Hematopoietic multipotent progenitor cell treated with erythropoietin and hydrocortisone succinate and interleukin-3 and kit ligand, for 6 days (in vitro differentiated cells): ENCODE results near the gene PEAR1.

Experiments used
- DNase-seq: peaks from one replicate; pipeline ENCODE4 v3.0.0-alpha.2; 2015

PEAR1 gene

DNA sequence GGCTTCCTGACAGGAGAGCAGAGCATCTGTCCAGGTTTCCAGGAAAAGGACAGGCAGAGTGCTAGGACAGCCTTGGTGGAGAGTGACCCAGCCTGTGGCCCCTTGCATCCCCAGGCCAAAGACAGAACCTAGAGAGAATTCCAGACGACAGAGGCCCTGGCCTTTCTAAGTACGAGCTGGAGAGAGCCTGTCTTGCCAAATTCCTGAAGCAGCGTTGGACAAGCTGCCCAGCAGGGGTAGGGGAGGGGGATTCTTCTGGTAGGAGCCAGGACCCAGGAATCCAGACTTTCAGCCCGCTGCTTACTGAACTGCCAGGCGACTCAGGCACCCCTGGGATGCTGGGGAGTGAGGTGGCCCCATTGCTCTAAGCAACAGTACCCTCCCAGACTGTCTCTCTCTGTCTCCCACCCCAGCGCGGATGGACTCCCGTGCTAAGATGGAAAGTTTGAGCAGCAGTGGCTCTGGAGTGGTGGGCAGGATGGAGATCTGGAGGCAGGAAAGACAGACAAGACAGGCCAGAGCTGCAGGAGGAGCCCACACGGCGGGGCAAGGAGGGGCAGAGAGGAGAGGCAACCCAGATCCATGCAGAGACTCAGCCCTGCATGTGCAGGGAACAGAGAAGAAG is 8.8 kb upstream of the PEAR1 start:
- no peak for DNase-seq

DNA sequence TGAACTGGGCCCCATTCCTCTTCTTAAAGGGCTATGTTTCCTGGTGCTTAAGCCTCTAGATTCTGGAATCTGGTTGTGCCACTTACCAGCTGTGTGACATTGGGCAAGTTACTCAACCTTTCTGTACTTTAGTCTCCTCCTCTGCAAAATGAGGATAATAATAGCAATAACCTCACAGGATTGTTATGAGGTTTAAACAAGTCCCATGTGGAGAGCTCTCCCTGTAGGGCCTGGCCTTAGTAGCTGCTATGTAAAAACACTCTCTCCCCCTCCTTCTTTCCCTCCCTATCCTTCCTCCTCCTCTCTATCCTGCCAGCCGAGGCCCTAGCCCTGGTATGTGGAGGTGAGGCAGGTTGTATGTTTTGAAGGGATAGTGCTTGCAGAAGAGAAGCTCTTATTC is 8.2 kb upstream of the PEAR1 start:
- no peak for DNase-seq

DNA sequence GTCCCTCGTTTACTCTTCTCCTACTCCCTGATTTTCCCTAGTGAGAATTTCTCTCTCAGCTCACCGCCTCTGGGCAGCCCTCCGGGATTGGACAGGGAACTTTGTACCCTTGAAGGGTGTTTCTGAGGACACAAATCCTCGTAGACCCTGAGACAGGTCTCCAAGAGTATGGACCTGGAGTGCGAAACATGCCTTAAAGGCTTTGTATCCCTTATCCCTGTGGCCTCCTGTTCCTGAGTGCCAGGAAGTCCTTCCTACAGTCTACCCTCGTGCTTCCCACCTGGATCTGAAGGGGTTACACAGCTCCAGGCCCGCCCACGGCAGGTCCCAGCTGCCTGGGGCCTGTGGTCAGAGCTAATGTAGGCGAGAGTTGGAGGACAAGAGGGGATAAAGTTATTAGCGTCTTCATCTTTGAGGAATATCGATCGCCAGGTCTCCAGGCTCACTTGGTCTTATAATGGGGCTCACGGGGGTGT is 7.6 kb upstream of the PEAR1 start:
- DNase-seq: no peak

DNA sequence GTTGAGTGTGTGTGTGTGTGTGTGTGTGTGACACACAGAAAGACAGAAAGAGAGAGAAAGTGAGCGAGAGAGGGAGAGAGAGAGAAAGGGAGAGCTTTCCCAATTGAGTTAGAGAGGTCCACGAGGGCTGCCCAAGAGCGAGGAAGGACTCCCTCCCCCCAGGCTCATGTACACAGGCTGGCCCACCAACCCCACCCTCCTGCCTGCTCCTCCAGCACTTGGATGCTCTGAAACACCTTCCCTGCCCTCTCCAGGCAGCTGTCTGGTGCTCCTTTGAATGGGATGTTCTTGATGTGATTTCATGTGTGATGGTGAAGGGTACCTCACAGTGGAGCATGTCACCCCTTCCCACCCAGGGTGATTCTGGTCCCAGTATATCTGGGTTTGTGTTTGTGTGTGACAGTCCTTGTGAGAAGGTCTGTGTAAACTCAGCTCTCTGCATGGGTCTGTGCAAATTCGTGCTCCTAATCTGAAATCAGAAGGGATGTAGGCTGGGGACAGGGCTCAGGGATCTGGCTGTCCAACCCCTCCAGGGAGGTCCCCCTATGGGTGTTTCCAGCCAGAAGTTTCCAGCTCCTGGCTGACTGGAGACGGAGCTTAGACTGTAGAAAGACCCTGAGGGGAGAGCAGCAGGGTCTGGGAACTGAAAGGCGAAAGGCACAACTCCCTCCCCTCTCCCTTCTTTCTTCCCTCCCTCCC is 6.8 kb upstream of the PEAR1 start:
- no peak for DNase-seq

DNA sequence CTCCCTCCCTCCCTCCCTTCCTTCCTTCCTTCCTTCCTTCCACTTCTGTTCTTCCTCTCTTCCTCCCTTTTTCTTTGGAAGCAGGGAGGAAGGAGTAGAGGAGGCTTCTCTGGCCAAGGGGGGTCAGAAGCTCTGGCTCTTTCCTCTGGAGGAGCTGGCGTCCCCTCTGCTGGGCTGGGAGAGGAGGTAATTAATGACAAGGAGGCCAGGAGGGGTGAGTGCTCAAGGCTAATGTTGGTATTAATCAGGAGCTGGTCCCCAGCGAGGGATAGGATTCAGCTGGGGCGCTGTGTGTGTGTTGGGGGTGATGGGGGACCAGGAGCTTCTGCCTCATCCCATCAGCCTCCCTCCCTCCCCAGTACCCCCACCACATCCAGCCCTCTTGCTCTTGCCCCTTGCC is 6.2 kb upstream of the PEAR1 start:
- DNase-seq: no peak

DNA sequence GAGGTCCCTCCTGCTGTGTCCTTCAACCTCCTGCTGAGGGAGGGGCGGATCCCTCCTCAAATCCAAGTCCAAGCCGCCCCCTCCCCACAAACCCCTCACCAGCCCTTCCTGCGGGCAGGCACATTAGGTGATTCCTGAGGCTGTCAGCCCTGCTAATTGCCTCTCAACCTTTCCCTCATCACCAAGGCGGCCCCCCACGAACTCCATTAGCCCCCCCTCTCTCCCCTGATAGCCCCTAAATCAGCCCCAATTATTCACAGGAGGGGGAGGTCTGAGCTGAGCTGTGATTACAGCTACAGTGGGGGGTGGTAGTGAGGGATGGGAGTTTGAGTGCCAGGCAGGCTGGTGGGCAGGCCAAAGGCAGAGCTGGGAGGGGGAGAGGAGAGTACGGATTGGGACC is 5.8 kb upstream of the PEAR1 start:
- DNase-seq: no peak

DNA sequence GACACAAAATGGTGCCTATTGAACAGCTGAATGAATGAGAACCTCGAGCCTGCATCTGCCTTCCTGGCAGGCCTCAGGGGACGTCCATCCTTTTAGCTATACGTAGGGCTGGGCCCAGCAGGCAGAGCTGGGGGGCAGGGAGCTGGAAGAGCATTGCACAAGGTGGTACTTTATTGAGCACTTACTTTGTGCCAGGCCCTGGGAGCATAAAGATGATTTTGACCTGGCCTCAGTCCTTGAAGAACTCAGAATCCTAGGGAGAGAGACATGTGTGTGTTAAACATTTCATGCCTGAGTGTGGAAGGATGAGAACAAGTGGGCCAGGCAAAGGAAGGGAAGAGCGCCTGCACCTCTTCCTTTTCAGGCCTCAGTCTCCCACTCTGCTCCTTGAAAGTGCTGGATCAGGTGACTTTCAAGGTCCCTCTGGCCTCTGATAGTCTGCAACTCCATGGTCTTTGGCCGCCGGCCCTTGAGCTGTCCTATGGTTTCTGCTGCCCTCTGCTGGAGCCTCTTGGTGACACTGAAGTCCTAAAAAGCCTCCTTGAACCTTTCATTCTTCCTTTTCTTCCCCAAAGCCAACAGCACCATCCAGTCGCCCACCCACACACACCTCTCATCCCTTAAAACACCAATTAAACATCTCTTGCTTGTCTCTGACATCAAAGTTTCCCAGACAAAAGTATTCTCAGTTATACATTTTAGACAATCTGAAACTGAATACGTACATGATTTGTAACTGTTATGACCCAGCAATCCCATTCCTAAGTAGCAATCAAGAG is 3.5 kb upstream of the PEAR1 start:
- DNase-seq: peak; percentile 92

DNA sequence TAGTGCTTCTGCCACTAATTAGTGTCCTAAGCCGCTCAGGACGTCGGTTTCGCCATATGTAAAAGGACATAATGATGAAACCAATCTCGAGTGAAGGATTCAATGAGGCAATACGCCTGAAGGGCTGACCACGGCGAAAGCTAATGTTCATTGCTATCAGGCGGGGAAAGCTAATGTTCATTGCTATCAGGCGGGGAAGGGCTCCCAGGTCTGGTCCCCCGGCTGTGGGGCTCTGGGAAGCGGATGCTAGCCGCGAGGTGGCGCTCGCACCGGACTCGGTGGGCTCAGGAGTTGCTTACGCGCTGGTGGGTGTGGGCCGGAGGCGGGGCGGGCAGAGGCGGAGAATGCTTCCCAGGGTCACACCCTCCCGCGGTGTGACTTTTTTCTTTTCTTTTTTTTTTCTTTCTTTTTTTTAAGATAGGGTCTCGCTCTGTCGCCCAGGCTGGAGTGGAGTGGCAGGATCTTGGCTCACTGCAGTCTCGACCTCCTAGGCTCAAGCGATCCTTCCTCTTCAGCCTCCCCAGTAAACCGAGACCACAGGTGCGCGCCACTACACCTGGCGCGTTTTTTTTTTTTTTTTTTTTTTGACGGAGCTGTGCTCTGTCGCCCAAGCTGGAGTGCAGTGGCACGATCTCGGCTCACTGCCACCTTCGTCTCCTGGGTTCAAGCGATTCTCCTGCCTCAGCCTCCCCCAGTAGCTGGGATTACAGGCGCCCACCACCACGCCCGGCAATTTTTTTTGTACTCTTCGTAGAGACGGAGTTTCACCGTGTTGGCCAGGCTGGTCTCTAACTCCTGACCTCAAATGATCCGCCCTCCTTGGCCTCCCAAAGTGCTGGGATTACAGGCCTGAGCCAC is 1.1 kb upstream of the PEAR1 start:
- DNase-seq: peak; percentile 96

DNA sequence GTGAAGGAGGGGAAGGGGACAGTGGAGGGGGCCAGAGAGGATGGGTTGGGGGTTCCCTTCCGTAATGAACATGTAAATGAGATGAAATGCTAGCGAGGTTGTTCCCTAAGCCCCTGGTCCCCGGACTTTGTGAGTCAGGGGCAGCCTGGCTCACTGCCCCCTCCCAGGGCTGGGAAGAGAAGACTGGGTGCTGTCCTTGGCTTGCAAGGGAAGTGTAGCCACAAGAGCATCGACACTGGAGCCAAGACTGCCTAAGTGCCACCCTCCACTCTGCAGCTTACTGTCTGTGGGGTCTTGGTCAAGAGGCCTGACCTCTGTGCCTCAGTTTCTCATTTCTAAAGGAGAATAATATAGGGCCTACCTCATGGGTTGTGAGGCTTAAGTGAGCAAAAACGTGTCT is 483 bp downstream of the PEAR1 start:
- no peak for DNase-seq

DNA sequence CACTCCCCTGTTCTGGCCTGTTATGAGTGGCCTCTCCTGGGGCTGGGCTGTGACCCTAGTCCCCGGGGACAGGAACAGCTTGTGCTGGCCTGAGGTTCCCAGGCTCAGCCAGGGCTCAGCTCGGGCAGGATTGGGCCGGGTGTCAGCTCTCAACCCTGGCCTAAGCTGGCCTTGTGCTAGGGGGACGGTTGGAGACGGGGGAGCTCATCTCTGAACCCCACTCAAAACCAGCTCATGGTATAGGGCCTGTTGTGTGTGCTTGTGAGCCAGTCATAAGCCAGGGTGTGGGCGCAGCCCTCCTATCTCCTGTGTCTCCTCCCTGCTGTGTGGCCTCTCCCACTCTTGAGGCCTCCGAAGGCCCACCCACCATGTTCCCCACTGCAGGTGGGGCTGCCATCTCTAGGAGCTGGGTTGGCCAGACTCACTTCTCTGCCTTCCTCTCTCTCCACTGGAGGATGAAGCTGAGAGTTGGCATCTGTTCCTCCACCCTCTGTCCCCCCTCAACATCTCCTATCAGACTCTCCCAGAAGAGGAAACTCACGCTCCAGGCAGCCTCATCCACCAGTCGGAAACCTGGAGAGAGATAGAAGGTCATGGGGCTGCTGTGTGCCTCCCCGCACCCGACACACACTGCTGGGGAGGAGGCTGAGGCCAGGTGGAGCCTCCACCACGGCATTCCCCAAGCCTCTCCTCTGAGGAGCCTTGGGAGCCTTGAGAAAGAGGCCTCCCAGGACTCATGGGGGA is 1.4 kb downstream of the PEAR1 start:
- DNase-seq: peak; percentile 96

DNA sequence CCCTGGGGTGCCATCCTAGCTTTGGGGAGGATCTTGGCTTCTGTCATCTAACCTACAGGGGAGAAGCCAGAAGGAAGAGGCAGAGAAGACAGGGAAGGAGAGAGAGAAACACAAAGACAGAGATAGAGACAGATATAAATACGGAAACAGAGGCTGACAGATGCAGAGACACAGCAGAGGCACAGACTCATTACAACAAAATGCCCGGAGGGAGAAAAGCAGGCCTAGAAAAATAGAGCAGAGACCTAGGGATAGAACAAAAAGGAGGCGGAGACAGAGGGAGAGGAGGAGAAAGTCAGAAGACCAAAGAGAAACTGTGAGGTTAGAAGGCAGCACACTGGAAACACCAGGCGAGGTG is 1.9 kb downstream of the PEAR1 start:
- peak; percentile 55 for DNase-seq

DNA sequence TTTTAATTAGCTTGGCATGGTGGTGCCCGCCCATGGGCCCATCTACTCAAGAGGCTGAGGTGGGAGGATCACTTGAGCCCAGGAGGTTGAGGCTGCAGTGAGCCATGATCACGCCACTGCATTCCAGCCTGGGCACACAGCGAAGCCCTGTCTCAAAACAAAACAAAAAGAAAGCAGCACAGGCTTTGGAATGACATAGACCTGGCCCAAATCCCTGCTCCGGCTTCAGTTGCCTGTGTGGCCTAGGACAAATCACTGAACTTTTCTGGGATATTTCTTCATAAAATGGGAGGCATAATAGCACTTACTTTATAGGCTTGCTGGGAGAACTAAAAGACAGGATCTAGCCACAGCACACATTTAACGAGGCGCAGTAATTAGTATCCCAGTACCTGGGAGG is 2.4 kb downstream of the PEAR1 start:
- no peak for DNase-seq

DNA sequence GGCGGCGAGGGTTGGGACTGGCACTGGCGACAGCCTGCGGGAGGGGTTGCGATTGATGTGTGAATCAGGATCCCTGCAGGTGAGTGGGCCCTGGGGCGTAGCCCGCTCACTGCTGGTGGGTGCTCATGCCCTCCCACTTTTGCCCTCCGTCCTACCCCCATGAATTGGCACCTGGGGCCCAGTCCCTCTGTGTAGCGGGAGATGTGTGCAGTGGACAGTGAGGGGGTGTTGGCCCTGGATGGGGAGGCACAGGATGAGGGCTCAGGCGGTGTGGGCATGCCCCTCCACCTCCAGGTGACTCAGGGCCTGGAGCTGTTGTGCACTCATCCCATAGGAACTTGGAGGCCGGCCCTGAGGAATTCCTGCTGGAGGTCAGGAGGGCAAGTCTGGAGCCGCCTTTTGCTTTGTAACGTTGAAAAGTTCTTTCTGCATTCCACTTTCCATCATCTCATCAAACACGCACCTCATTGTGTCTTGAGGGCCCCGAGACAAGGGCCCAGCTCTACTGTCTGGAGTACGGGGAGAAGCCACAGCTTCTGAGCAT is 3.0 kb downstream of the PEAR1 start:
- DNase-seq: no peak

DNA sequence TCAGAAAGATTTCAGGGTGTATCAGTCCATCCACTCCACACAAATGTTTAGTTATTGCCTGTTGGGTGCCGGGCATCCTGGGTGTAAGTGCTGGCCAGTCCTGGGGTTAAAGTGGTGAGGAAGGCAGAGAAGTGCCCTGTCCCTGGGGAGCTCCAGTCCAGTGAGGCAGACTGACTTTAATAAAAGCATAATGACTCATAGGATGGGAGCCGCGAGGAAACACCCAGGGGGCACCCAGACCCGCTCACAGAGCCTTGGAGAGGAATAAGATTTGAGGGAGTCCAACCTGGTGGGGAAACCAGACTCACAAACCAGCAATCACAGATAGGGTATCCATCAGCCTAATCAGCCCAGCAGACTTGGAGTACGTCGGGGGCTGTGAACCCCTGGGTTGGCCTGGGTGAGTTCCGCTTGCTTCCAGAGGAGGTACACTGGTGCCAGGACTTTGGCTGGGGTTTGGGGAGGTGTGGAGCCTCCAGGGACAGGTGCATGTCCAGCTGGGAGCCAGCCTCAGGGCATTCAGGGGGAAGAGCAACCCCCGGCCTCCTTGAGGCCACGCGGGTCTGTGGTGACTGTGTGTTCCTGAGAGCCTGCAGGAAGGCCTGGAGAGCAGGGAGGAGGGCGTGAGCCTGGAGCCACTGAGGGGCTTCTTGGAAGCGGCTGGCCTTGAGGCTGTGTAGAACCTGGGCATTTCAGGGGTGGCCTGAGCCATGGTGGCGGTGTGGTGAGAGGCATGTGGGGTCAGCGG is 3.7 kb downstream of the PEAR1 start:
- DNase-seq: no peak

DNA sequence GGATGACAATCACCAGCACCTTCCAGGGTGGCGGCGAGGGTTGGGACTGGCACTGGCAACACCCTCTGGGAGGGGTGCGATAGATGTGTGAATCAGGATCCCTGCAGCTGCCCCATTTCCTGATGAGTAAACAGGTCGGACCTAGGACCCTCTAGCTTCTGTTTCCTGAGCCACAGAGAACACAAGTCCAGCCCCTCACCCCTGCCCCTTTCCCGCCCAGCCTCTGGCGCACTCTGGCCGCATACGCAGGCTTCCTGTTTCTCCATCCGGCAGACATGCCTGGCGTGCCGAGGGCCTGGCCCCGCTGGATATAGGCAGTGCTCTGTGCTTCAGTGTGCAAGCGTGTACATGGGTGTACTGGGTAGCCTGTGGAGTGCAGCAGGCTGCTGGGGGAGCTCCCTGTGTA is 4.6 kb downstream of the PEAR1 start:
- peak; percentile 64 for DNase-seq

DNA sequence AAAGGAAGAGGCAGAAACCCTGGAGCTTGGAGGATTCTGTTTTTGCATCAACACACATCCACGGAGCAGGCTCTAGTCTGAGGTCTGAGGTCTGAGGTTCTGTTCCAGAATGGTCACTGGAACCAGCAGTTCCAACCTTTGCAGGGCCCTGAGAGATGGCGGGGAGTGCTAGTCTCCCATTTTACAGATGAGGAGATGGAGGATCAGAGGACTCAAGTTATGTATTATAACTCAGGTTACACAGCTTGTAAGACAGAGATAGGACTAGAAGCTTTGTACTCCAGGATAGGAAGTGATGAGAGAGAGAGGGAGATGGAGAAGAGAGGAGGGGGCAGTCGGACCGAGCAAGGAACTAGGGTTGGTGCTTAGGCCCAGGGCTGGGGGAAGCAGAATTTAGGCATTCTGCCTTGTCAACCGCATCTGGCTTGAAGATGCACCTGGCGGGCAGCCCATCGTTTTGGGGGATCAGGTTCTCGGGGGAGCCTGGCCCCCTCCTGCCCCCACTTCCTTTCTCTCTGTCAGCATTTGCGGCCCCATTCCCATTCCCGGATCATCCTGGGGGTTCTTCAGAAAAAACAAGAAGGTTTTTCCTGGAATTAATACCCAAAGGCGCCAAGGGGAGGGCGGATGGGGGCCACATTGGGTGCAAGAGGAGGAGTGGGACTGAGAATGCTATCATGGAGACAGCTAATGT is 5.6 kb downstream of the PEAR1 start:
- DNase-seq: no peak

DNA sequence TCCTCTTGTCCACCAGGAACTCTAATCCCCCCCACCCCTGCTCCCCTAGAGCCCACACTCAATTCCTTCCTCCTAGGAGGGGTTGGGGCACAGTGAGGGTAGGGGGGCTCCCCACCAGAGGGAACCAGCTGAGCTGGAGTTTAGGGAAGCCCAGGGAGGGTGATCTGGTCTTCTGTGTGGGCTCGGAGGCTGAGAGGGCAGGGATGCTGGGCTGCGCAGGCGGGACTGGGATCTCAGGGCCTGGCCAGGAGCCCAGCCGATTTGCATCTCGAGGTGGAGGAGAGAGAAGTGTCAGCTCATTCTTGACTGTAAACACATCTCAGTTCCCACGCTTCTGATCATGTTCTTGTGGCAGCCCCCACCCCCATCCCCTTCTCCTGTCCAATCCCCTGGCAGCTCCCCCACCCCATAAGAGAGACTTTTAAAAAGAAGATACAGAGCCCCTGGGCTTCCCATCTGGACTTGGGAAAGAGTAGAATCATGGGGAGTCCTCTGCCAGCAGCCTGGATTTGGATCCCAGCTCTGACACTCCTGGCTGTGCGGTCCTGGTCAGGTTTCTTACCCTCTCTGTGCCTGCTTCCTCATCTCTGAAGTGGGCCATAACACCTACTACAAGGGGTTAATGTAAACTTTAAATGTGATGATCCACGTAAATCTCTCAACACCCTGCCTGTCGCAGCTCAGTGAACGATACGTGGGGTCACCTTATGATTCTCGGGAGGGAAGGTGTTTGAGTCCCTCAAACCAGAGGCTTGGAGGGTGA is 6.6 kb downstream of the PEAR1 start:
- no peak for DNase-seq

DNA sequence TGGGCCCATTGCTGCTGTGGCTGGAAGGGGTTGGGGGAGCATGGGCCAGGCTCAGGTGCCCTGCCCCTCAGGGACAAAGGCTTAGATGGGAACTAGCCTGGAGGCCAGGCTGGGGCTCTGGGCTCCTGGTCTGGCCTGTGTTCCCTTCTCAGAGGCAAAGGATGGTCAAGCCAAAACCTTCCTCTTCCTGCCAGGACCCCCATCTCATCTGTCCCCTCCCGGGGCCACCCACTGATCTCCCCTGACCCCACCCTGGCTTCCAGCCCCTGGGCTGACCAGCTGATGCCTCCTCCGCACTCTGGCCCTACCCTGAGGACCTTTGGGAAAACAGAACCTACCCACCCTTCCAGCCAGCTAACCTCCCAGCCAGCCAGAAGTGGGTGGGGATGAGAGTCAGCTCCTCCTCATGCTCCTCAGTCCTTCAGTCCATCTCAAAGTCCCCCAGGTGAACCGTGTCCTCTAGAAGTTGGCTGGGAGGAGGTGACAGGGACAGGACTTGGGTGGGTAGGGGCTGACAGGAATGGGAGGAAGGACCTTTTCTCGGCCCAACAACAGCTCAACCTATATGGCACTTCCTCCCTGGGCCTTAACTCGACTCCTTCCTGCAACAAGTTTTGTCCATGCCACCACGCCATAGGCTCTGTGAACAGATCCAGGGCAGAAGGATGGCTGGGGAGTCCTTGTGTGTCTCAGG is 7.5 kb downstream of the PEAR1 start:
- no peak for DNase-seq

DNA sequence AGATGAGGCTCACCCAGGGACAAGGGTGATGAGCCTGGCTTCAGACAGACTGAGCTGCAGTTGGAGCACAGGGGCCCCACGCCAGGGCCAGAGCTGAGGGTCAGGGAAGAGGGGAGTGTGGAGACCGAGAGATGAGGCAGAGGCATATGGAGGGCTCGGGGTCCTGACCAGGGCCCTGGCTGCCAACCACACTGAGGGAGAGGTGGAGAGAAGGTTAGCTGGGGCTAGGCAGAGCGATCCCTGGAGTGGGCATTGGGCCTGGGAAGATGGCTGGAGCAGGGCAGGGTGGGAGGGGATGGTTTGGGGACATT is 8.0 kb downstream of the PEAR1 start:
- DNase-seq: no peak
